Tibial artery (tissue), 4 donors: ENCODE data around the gene ASCL2.

ENCODE experiments used
- DNase-seq, 2 donors: peaks; one replicate each; pipeline ENCODE4 v3.0.0-alpha.2; 2019
- H3K27ac ChIP-seq, 2 donors: fragments of 200-600 bp; sonication (generic) in 1 of 2; 1 replicate in 1 of 2; 2 replicates in 1 of 2; pipeline ENCODE4 v1.5.1; 2018 to 2019; ENCODE audit warnings: mild to moderate bottlenecking in 1 of 2
- H3K27me3 ChIP-seq, 2 donors: fragments of 200-600 bp; sonication (generic) in 1 of 2; one replicate each; pipeline versions ENCODE4 v1.5.1 to v1.6.0; 2016 to 2019
- H3K36me3 ChIP-seq, 3 donors: fragments of 200-600 bp; sonication (generic) in 2 of 3; one replicate each; pipeline ENCODE4 v1.5.1; 2016 to 2019; ENCODE audit warnings: mild to moderate bottlenecking in 2 of 3
- H3K4me1 ChIP-seq, 4 donors: fragments of 200-600 bp; sonication (generic) in 2 of 4; 1 replicate in 3 of 4; 2 replicates in 1 of 4; pipeline ENCODE4 v1.5.1; 2016 to 2019
- H3K4me3 ChIP-seq, 2 donors: fragments of 200-600 bp; sonication (generic) in 1 of 2; 1 replicate in 1 of 2; 2 replicates in 1 of 2; pipeline ENCODE4 v1.5.1; 2018 to 2019; ENCODE audit warnings: mild to moderate bottlenecking in 2 of 2
- H3K9me3 ChIP-seq, 3 donors: fragments of 200-600 bp; sonication (generic) in 1 of 3; one replicate each; pipeline ENCODE4 v1.5.1; 2016 to 2019
- CTCF ChIP-seq, 2 experiments: fragments of 200-600 bp in 1 of 2; fragments of 450-650 bp in 1 of 2; IDR thresholded peaks; one replicate each; pipeline ENCODE4 v1.5.1; 2017 to 2019; ENCODE audit warnings: antibody characterized with exemption in 2 of 2, mild to moderate bottlenecking in 1 of 2, moderate library complexity in 1 of 2
- intact Hi-C: fragments of 100-400 bp; cut with DNase I; formaldehyde crosslinking; loops from one replicate; pipeline ENCODE4 v1.15.0; 2023; ENCODE audit warnings: low total_unique reads

ASCL2 gene

DNA sequence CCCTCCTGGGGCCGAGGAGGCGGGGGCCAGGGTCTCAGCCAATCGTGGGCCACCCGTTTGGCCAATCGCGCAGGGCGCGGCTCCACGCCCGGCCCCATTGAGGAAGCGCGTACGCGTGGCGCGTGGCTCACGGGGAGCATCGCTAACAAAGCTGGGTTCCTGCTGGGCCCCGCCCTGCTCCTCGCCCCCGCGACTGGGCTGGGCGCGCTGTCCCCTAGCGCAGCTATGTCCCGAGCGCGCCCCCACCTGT lies 614 bp upstream of the ASCL2 start:
- intact Hi-C loops: no loop called here
- Histone ChIP-seq H3K4me3 (peak overlapping the region; percentile 14 to 53), H3K36me3 (no peaks in the 10 kb centered on the region), H3K4me1 (peaks cover 0 to 27% (median 21%) of the 10 kb centered on the region in 4 donors), H3K27me3 (peaks cover 0 to 78% of the 10 kb centered on the region in 2 donors), H3K27ac (no peak overlapping the region), H3K9me3 (no peaks in the 10 kb centered on the region)
- TF ChIP-seq CTCF (IDR thresholded peaks at IDR 0.05): no peak
- peak; percentile 38 to 71 for DNase-seq

DNA sequence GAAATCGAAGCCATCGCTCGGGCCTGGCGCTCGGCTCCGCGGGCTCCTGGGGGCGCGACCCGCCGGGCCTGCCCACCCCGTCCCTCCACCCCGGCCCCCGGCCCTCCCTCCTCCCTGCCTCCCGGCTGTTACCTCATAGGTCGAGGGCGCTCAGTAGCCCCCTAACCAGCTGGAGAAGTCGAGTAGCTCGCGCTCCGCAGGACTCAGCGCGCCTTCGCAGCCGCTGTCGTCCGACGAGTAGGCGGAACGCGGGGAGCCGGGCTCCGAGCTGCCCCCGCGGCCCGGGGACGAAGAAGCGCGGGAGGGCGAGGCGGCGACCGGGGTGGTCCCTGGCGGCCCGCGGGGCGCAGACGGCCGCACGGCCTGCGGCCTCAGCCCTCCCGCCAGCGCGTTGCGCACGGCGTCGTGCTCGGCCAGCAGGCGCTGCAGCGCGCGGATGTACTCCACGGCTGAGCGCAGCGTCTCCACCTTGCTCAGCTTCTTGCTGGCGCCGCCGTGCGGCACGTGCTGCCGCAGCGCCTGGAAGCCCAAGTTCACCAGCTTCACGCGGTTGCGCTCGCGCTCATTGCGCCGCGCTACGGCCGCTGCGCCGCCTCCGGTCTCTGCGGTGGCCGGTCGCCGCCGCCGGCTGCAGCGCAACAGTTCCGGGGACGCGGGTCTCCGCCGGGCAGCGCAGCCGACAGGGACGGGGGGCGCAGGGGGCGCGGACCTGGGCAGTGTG lies 627 bp downstream of the ASCL2 start:
- Histone ChIP-seq H3K27me3 (peaks cover 0 to 70% of the 10 kb centered on the region in 2 donors), H3K36me3 (no peaks in the 10 kb centered on the region), H3K4me3 (peak overlapping the region; percentile 39 to 53), H3K27ac (no peak overlapping the region), H3K9me3 (no peaks in the 10 kb centered on the region), H3K4me1 (peaks cover 0 to 27% (median 21%) of the 10 kb centered on the region in 4 donors)
- TF ChIP-seq CTCF (IDR thresholded peaks at IDR 0.05): no peak
- DNase-seq: peak in 1 of 2 donors; percentile 58
- intact Hi-C loops: no loop called here

DNA sequence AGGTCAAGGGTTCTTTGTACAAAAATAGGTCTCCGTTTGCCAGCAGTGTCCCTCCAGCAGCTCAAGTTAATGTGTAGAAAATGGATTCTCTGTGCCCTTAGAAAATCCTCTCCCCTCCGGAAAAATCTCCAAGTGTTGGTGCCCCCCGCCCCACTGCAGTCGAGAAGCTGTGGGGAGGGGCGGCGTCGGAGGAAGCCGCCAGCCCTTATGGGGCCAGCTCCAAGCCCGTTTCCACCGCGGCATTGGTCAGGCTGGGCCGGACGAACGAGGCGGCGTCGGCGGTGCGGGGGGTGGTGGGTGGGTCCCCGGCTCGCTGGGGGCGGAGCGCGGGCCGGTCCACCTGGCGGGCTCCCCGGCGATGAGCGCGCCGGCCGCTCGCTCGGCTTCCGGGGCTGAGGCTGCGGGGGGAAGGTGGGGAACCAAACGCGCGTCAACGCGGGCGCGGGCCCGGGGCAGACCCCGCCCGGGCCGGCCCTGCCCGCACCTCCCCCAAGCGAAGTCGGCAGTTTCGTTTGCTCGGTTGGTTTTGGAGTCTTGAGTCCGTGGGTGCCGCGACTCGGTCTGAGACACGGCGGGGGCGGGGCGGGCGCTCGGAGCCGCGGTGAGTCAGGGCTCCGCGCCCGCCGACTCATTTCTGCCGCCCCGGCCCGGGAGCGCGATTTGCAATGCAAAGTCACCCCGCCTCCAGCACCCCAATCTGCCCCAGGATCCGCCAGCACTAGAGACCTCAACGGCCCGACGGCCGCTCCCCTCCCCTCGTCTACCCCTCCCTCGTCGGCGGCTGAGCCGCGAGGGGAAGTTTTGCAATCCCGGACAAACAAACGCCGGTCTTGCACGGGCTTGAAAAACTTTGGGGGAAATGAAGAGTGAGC lies 1.4 kb downstream of the ASCL2 start:
- H3K27me3 ChIP-seq: peaks cover 0 to 63% of the 10 kb centered on the region in 2 donors
- peak overlapping the region; percentile 39 to 53 for H3K4me3 ChIP-seq
- intact Hi-C loops: no loop called here
- H3K4me1 ChIP-seq: peaks cover 0 to 27% (median 21%) of the 10 kb centered on the region in 4 donors
- H3K27ac ChIP-seq: no peak overlapping the region
- H3K9me3 ChIP-seq: no peaks in the 10 kb centered on the region
- TF ChIP-seq CTCF (IDR thresholded peaks at IDR 0.05): no peak
- H3K36me3 ChIP-seq: no peaks in the 10 kb centered on the region
- DNase-seq: peak; percentile 47 to 66

DNA sequence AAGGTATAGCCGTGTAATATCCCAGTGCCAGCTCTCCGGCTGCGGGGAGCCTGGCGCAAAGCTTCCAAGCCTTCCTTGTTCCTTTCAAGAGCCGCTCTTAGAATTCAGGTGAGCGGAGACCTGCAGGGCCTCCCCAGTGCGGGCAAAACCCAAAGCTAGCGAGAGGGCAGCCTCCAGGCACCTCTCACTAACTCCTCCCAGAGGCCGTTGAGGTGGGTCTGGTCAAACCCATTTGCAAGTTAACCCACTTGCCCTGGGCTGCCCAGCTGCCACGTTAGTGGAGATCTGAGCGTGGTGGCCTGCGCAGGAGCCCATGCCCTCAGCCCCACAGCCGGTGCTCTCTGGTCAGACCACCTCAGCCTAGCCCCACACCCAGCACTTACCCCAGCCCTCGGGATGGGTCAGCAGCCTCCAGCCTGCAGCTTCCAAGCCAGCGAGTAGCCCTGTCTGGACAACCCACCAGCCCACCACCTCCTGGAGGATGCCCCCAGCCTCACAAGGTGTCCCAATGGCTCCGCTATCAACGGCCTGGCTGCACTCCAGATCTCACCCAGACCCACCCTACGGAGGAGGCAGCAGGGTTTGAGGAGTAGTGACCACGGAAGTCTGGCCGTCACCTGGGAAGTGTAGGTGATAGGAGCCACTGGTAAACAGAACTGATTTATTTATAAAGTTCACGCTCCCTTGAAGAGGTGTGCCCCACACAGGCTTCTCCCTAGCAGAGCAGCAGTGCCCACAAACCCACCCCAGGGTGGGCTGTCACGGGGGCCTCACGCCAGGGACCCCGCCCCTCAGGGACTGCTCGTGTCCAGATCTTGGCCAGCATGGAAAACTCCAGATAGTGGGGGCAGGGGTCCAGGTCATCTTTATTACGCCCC lies 2.3 kb downstream of the ASCL2 start:
- H3K4me3 ChIP-seq: no peak overlapping the region
- H3K27me3 ChIP-seq: peaks cover 0 to 68% of the 10 kb centered on the region in 2 donors
- no peak overlapping the region for H3K27ac ChIP-seq

More for the DNA sequence above, 2.3 kb downstream of the ASCL2 start:
- Histone ChIP-seq H3K4me1 (peaks cover 0 to 27% (median 21%) of the 10 kb centered on the region in 4 donors), H3K36me3 (no peaks in the 10 kb centered on the region), H3K9me3 (no peaks in the 10 kb centered on the region)
- peak in 1 of 2 donors; percentile 63 for DNase-seq
- no peak for TF ChIP-seq CTCF (IDR thresholded peaks at IDR 0.05)
- intact Hi-C loops: no loop called here
